GM18951 (cell line): Measurements from ENCODE around the gene LY6G5B.

Source experiments
- POLR2A ChIP-seq: IDR thresholded peaks from 4 replicates; pipeline ENCODE4 v1.6.1; 2011; ENCODE audit warnings: mild to moderate bottlenecking; ENCODE audit not compliant: insufficient read length, insufficient read depth; ENCODE audit errors: extremely low read depth
- in situ Hi-C: fragments of 300-500 bp; cut with MboI; formaldehyde crosslinking; loops from one replicate; pipeline ENCODE4 v1.12.0; 2022; ENCODE audit warnings: low sequenced_read_pairs, mixed read lengths, inconsistent platforms; ENCODE audit not compliant: unreplicated experiment

LY6G5B gene

DNA sequence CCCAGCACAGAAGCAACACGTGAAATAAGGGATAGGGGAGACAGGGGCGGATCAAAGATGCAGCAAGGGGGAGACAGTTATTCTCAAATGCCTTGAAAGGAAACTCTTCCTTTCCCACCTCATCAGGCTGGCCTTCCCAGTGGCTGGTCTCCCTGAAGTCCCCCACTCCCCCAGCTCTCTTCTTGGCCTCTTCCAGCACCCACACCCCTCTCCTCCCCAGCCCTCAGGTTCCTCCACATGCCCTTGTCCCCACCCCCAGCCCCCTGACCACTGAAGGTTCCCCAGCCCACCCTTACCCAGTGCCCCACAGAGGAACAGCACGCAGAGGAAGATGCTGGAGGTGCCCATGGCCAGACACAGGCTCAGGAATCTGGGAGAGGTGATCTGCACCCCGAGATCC lies 43.7 kb downstream of the LY6G5B start:
- TF ChIP-seq POLR2A = no peak
- in situ Hi-C loops = no loop called here

DNA sequence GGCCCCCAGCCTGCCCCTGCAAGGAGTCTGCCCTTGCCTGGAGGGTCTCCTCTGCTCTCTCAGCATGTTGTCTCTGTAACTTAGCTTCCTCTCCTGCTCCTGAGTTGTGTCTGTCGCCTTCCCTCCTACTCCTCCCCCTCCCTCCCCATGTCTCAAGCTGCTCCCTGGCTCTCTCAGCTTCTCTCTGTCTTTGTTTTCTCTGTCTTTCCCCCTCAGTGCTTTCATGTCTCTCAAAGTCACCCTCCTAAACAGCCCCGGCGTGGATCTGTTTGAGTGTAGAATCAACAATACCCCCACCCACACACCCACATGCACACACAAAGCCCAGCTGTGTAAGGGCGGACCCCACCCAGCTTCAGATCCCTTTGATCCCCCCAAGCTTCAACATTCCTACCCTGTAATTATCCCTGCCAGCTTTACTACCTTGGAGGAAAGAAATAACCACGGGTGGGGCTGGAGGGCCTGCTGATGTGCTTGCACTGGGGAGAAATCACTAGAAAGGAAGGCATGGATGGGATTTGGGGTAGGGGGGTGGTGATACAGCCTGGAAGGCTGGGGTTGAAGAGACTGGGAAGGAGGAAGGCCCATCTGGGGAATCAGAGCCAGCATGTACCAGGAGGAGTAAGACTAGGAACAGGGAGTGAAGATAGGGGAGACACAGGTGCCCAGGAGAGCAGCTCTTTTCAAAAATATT lies 44.4 kb downstream of the LY6G5B start:
- TF ChIP-seq POLR2A = no peak
- in situ Hi-C loops = no loop called here

DNA sequence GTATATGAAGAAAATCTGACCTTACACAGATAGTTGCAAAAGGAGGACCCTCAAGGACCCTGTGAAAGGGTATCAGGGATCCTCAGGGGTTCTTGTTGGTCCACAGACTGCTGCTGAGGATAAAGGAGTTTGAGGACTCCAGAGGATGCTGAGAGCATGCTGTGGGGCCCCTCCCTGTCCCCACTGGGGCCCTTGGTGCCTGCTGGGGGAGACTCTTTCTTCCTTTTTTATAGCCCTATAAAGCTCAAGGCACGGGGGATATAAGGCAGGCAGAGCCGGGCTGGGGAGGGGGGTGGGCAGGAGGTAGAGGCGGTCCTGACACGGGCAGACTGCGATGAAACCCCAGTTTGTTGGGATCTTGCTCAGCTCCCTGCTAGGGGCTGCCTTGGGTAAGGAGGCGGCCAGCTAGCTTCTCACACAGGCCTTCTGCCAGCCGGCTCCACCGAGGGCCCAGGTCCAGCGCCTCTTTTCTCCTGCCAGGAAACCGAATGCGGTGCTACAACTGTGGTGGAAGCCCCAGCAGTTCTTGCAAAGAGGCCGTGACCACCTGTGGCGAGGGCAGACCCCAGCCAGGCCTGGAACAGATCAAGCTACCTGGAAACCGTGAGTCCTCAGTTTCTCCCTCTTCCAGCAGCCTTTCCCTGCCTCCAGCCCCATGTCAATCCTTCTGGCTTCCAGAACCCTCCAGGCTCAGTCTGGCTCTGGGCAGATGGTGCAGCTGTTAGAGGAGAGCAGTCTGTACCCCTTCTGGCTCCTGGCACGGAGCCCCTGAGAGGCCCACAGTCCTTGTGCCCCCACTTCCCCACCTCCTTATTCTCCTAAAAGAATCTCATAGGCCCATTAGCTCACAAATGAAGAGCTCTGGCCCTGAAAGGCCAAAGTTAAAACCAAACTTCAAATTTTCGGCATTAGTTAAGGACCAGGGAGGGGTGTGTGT lies 45.5 kb downstream of the LY6G5B start, which contains the start of gene LY6G6D:
Gene LY6G6D, plus strand, starts transcription at position 327 of the 937 bp plus-strand sequence. Its CDS starts 8 bp downstream, at position 335.
- no peak for TF ChIP-seq POLR2A
- in situ Hi-C loops = no loop called here

DNA sequence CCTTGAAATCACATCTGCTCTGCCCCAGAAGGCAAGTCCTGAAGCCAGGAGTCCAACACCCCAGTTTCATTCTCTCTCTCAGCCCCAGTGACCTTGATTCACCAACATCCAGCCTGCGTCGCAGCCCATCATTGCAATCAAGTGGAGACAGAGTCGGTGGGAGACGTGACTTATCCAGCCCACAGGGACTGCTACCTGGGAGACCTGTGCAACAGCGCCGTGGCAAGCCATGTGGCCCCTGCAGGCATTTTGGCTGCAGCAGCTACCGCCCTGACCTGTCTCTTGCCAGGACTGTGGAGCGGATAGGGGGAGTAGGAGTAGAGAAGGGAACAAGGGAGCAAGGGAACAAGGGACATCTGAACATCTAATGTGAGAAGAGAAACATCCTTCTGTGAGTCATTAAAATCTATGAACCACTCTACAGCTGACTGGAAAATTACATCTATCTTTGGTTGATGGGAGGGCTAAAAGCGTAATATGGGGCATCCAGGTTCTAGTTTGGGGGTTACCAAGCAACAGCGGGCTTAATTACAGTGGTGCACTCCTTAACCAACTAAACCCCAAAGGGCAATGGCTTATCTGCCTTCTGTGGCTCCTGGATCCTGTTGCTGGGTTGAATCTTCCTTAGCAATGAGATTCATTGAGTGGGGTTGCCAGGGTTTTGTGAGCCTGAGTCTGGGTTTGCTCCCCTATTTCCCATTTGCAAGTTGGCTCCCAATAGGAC lies 47.9 kb downstream of the LY6G5B start:
- TF ChIP-seq POLR2A = no peak
- in situ Hi-C loops = no loop called here

DNA sequence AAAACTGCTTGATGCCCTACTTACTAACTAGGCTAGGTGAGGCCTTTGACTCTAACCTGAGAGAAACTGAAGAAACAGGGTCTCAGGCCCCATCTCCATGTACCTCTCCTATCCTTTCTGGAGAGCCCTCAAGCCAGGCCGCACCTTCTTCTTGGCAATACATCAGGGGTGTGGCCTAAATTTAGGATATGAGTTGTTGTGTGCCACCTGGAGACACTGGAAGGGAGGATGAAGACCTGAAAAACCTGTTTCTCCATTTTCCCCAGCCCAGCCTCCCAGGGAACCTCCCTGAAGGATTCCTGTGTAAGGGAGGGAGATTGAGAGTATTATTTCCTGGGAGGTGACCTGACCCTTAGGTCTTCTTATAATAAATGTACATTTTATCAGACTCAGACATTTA lies 48.5 kb downstream of the LY6G5B start:
- TF ChIP-seq POLR2A = no peak
- in situ Hi-C loops = no loop called here

DNA sequence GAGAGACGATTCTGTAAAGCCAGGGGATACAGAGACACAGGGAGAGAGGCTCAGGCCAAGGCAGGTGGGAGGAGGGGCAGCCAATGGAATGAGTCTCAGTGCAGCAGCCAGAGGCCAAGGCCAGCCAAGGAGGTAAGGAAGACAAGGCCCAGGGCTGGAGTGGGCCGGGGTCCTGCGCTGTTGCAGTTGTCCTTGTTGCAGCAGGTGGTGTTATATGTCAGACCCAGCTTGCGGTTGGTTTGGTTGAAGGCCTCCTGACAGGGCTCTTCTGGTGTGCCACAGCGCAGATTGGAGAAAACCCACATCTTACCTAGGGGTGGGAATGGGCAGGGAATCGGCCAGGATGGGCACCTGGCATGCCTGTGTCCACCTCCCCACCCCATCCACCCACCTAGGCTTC lies 49.2 kb downstream of the LY6G5B start:
- no peak for TF ChIP-seq POLR2A
- in situ Hi-C loops = no loop called here

DNA sequence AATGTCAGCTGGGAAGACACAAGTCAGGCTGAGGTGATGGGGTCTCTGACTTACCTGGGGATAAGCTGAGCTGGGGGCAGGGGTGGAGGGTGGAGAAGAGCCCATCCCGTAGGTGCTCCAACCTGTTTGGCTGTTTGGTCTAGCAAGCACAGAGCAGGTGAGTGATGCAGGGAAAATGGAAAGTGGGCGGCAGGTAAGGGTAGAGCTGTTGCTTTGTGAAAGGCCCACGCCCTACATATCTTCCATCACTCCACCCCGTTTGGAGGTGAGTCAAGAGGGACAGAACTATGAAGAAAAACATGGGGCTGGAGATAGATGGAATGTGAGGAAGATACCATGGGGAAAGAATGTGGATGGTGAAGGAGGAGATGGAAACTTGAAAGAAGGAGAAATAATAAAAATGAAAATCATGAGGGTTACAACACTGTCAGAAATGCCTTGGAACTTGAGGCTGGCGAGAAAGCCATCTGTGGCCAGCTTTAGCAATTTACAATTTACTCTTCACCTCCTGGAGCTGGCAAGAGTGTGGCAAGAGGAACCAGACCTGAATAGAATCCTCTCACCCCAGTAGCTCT lies 50.5 kb downstream of the LY6G5B start:
- in situ Hi-C loops = no loop called here
- no peak for TF ChIP-seq POLR2A

DNA sequence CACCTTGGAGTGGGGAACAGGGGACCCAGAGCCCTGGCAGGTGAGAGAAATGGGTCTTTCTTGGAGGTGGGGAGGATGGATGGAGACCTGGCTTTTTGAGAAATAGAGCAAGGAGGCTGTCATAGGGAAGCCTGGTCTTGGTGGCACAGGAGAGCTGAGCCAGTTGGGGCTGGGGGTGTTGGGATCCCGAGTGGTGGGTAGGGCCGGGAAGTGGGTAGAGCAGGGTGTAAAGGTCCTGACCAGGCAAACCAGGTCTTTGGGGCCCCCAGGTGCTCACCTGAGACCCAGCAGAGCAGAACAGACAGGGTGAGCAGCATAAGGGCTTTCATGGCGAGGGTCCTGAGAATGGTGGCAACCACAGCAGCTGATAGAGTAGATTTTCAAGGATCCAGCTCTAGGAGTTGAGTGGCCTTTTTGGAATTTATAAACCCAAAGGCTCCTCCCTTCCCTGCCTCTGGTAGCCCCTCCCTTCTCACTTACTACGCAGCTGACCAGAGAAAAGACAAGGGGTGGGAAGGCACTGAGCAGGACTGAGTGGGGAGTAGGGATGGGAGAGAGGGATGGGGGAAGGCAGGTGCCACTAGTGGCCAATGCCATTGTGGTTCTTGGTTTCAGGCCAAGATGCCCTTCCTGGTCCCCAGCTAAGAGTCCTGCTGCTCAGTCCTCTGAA lies 51.7 kb downstream of the LY6G5B start, which contains the start of gene LY6G6C:
Gene LY6G6C, minus strand, starts transcription at position 396 of the 670 bp plus-strand sequence. Its CDS starts 67 bp downstream, at position 329.
- no peak for TF ChIP-seq POLR2A
- in situ Hi-C loops = no loop called here

DNA sequence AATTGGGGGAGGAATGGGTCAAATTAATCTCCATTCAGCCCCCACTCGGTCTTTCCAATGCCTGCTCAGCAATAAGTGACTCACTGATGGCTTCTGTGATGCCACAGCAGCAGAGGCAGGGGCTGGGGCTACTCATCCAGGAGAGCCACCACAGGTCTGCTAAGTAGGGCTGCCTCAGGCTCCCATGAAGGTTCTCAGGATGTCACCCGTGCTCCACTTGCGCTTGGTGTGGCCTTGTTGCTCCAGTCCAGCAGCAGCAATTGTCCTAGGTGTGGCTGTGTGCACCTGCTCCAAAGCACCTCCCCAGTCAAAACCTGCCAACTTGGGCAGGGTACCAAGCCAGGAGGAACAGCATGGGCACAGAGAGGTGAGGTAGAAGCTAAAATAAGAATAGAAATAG lies 52.4 kb downstream of the LY6G5B start:
- in situ Hi-C loops = no loop called here
- no peak for TF ChIP-seq POLR2A
